SK-N-SH treated with all-trans-retinoic acid at 6 μM for 48 hours (cell line): Measurements from ENCODE around the gene ZNF736.

Experiments
- ARNTL ChIP-seq: fragments of 450-650 bp; formaldehyde crosslinking; IDR thresholded peaks from 2 replicates; pipeline ENCODE4 v1.5.0; 2020; ENCODE audit warnings: low read depth, mild to moderate bottlenecking, moderate library complexity, borderline replicate concordance
- ESRRG ChIP-seq: fragments of 250-450 bp; sonication (Bioruptor Pico); IDR thresholded peaks from 2 replicates; pipeline ENCODE4 v1.6.1; 2021; ENCODE audit warnings: mild to moderate bottlenecking
- ZFP30 ChIP-seq: fragments of 450-650 bp; formaldehyde crosslinking; IDR thresholded peaks from 2 replicates; pipeline ENCODE4 v1.5.0; 2022; ENCODE audit warnings: mild to moderate bottlenecking, moderate library complexity

- TF ChIP-seq ZFP30 (CRISPR knock-in tag) (no peak), ESRRG (CRISPR knock-in tag) (no peak), ARNTL (CRISPR knock-in tag) (no peak)
Measured at GRCh38 chr7:64307254-64308015, 6.3 kb upstream of the ZNF736 start.
